ENCODE data around the gene TES.

DNA sequence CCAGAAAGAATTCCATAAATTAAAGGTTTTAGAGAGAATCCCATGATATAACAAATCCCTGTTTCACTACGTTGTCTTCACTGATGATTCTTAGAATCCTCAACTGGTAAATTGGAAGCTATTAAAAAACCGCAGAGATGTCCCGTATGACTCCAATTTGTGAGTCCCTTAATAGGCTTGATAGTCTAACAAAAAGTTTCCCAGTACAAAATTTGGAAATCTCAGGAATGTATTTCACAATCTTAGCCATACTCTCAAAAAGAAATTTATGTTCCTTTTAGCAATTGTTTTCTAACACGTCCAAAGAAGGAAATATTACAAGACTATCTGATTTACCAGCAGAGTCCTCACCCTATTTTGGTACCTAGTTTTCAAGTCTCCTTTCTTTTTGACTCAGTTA, 2.5 kb downstream of the TES start:
- TF ChIP-seq, protein P1, sequence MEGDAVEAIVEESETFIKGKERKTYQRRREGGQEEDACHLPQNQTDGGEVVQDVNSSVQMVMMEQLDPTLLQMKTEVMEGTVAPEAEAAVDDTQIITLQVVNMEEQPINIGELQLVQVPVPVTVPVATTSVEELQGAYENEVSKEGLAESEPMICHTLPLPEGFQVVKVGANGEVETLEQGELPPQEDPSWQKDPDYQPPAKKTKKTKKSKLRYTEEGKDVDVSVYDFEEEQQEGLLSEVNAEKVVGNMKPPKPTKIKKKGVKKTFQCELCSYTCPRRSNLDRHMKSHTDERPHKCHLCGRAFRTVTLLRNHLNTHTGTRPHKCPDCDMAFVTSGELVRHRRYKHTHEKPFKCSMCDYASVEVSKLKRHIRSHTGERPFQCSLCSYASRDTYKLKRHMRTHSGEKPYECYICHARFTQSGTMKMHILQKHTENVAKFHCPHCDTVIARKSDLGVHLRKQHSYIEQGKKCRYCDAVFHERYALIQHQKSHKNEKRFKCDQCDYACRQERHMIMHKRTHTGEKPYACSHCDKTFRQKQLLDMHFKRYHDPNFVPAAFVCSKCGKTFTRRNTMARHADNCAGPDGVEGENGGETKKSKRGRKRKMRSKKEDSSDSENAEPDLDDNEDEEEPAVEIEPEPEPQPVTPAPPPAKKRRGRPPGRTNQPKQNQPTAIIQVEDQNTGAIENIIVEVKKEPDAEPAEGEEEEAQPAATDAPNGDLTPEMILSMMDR (IDR thresholded peaks at IDR 0.05): no peak
- no peak for TF ChIP-seq POLR2A (IDR thresholded peaks at IDR 0.05)

Data from body of pancreas (tissue), 4 donors.